Astrocyte of the spinal cord (primary cell): Measurements from ENCODE around the gene EIF4B.
A peak's percentile ranks its signal among the peaks of the same experiment; 100 is the strongest.

Source experiments
- DNase-seq: peaks from one replicate; pipeline ENCODE4 v3.0.0; 2011; ENCODE audit warnings: low read depth, low spot score
- H3K4me3 ChIP-seq: 2 replicates; pipeline ENCODE4 v1.5.1; 2011; ENCODE audit warnings: low read depth, mild to moderate bottlenecking, low read length, moderate library complexity
- CTCF ChIP-seq: IDR thresholded peaks from 2 replicates; pipeline ENCODE4 v1.5.1; 2012; ENCODE audit warnings: low read depth, mild to moderate bottlenecking, low read length, inconsistent platforms
- in situ Hi-C: cut with HindIII; loops from 2 replicates; pipeline ENCODE4 v1.10.0; 2017; ENCODE audit warnings: low sequenced_read_pairs

The EIF4B gene

GRCh38 chr12:53065975-53066931 lies 60.0 kb downstream of the EIF4B start:
- no peak overlapping the region for H3K4me3 ChIP-seq
- in situ Hi-C loops: no loop called here
- TF ChIP-seq CTCF: peak; percentile 78
- DNase-seq: peak; percentile 73

DNA sequence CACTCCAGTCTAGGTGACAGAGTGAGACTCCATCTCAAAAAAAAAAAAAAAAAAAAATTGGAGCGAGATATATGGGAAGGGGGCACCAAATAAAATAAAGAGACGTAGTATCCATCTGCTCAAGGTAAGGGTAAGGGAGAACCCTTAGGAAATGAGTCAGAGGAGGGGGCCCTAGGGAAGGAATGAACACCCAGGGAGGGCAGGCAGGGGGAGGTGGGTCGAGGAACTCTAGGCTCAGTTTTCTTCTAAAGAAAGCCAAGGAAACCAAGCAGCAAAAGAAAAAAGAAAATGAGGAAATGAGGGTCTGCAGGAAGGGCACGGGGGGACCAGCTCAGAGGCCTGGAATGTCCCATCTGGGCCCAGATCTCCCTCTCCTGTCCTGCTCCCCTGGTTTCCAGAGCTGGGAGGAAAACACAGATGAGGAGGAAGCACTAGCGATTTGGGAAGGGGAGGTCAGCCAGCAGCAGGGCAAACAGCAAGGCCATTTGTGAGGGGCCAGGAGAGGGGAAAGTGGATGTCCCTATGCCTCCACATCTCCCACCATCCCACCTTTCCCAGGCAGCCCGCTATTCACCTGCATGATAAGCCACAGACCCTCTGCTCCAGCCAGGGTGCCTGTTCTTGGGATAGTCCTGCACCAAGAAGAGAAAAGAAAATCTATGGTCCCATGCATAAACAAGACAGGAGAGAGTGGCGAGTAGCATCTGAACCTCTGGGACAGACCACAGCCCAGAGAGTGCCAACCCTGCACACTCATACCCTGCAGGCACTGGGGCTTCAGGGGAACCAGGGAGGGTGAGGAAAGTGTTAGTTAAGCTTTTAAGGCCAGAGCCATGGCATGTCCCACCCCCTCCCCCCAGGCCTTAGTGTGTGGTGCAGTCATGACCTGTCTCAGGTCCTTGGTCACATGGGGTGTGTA lies 61.1 kb downstream of the EIF4B start:
- DNase-seq: no peak
- no peak for TF ChIP-seq CTCF
- no peak overlapping the region for H3K4me3 ChIP-seq
- in situ Hi-C loops: no loop called here

GRCh38 chr12:53067993-53068770 lies 61.9 kb downstream of the EIF4B start:
- in situ Hi-C loops: no loop called here
- TF ChIP-seq CTCF: no peak

GRCh38 chr12:53068811-53069585 lies 62.7 kb downstream of the EIF4B start:
- no peak overlapping the region for H3K4me3 ChIP-seq
- in situ Hi-C loops: no loop called here
- no peak for TF ChIP-seq CTCF
- DNase-seq: no peak

More at GRCh38 chr12:53067993-53068770, 61.9 kb downstream of the EIF4B start:
- H3K4me3 ChIP-seq: no peak overlapping the region
- no peak for DNase-seq

GRCh38 chr12:53069621-53070410 lies 63.6 kb downstream of the EIF4B start:
- H3K4me3 ChIP-seq: no peak overlapping the region
- TF ChIP-seq CTCF: no peak
- in situ Hi-C loops: no loop called here
- DNase-seq: no peak
